Stimulated activated naive CD4-positive, alpha-beta T cell (primary cell): ENCODE results near the gene GABRR2.

Experiments used
- DNase-seq, 6 experiments: peaks; one replicate each; lab custom pipeline; 2025; lab: John Stamatoyannopoulos, UW

GABRR2 gene

GRCh38 chr6:89315249-89315885 lies at the start of gene GABRR2:
Gene GABRR2 (minus strand): TSS chr6:89315299. CDS start chr6:89315165, 134 bp downstream.
- no peak for DNase-seq

- DNase-seq = peak in 1 of 6 experiments; percentile 7
Measured at GRCh38 chr6:89364586-89364985, 49.5 kb upstream of the GABRR2 start.

DNA sequence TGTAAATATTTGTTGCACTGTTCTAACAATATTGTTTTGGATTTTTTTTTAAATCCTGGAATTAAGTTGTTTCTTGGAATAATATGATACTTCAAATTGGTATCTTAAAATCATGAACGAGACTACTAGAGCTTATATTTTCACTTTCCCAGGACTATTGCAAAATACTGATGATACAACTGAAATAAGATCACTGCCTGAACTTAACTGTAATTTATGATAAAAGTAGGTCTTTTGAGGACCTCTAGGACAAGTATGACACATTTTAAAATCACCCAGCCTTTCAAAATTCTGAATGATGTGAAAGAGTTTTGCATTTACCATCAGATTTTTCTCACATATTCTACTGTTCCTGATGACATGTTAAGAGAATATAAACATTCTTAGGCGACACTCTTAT lies 46.1 kb upstream of the GABRR2 start:
- no peak for DNase-seq

DNA sequence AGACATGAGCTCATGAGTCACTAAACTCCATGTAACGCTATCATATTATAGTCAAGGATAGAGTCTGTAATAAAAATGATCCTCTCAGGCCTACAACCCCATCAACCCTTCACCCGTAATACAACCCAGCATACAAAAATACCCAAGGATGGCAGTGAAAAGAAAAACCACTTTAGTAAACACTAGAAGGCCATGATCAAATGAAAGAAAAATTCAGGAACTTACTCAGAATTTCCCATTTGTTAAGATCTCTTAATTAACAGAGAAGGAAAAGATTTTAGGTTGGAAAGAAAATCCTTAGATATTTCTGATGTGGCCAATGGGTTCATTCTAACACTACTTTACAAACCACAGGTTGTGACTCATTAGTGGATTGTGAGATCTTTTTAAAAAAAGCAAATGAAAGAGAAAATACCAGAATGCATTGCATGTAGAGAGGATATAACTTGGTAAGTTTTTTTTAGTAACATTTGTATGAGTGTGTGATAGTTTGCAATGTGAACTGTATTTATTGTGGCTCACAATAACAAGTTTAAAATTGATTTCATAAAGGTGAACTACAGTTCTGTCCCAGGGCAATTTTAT lies 45.4 kb upstream of the GABRR2 start:
- no peak for DNase-seq

- no peak for DNase-seq
Measured at GRCh38 chr6:89359561-89359960, 44.5 kb upstream of the GABRR2 start.

GRCh38 chr6:89357390-89357789 lies 42.3 kb upstream of the GABRR2 start:
- DNase-seq = peak in 2 of 6 experiments; percentile 18 to 33

DNA sequence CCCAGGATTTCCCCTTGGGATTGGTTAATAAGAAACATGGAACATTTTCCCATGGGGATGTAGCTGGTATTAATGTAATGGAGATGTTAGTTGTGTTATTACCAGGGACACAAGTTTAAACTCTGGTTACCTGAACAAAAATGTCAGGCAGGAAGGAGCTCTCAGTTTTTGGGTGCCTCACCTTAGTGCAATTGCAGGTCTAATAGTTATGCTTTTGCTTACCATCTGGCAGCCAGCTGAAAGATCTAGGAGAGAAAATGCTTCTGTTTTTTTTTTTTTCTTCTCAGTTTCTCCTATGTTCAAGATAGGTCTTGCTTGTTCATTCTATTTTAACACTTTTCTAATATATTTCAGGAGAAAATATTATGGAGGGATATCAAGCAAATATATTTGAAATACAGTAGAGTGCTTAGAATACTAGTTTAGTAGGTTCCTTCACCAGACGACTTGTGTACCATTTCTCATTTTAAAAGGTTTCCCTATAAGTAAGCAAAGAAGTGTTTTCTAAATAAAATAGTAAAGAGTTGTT lies 41.6 kb upstream of the GABRR2 start:
- no peak for DNase-seq

- no peak for DNase-seq
Measured at GRCh38 chr6:89355511-89356194, 40.6 kb upstream of the GABRR2 start.

DNA sequence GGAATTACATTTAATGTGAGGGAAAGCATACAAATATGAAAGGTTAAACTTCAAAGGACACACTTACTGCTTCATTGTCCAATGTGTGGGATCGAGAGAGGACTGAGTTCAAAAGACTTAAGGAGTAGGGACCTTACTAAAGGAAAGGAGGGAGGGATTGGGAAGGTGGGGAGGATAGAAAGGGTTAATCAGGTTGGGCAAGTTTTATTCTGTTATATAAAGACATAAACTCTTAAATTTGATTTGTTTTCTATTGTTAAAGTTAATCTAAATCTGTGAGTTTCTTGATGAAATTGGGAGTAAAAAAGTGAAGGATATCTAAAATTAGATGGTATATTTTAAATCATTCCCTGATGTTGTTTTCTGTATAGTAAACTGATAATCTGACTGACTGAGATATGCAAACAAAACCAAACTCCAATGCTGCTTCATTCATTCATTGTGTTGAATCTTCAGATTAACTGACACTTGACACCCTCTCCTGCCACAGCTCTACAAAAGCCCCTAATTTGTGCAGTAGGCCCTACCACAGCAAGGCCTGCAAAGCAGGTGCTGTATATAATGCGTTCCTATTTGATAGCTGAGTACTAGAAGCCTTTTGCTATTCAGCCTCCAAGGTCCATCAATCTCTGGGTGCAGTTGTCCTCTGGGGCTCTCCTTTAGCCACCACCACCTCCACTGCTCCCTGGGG lies 38.7 kb upstream of the GABRR2 start:
- no peak for DNase-seq

DNA sequence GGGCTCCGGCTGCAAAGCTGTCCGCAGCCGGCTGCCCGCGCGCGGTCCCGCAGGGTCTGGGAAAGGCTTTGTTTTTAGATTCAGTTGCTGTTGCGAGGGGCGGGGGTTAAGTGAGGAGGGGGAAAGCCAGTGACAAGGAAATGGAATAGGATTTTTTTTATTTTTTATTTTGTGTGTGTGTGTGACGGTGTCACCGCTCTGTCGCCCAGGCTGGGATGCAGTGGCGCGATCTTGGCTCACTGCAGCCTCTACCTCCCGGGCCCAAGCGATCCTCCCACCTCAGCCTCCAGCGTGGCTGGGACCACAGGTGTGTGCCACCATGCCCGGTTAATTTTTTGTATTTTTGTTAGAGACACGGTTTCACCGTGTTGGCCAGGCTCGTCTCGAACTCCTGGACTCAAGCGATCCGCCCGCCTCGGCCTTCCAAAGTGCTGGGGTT lies 38.0 kb upstream of the GABRR2 start:
- peak in 2 of 6 experiments; percentile 57 to 70 for DNase-seq

DNA sequence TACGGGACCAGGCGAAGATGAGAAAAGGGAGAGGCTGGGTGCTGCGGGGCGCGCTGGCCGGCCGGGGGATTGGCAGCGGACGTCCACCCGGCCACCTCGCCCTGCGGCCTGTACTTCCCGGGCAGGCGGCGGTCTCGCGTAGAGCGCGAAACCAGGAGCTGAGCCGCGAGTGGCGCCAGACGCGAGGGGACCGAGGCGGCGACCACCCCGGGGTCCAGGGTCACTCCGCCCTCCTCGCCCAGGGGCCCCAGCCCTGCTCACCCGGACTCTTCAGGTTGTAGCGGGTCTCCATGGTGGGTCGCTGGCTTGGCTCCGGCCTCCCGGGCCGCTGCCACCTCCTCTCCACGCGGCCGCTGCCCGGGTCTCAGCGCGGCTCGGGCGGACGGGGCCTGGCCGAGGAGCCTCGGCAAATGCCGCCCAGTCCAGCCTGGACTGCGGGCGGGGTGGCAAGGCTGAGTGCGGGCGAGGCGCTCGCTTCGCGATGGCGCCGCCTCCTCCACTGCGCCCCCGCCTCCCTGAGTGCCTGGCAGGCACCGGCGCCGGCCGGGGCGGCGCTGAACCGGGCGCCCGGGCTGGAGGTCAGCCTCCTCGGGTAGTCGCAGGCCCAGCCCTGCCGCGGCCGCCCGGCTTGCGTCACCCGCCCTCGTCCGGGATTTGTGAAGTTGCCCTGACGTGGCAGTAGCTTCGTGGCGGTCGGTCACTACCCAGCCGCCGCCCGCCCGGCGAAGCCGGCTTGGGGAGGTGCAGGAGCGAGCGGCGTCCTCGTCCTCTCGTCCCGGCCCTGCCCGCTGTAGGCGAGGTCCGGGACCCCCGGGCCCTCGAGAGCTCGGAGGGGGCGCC lies 37.4 kb upstream of the GABRR2 start, which contains the start of gene UBE2J1:
TSS of gene UBE2J1 (minus strand) at position 445 of the 840 bp plus-strand sequence. CDS start at position 292, 153 bp downstream.
- peak; percentile 40 to 74 (median 64) for DNase-seq

DNA sequence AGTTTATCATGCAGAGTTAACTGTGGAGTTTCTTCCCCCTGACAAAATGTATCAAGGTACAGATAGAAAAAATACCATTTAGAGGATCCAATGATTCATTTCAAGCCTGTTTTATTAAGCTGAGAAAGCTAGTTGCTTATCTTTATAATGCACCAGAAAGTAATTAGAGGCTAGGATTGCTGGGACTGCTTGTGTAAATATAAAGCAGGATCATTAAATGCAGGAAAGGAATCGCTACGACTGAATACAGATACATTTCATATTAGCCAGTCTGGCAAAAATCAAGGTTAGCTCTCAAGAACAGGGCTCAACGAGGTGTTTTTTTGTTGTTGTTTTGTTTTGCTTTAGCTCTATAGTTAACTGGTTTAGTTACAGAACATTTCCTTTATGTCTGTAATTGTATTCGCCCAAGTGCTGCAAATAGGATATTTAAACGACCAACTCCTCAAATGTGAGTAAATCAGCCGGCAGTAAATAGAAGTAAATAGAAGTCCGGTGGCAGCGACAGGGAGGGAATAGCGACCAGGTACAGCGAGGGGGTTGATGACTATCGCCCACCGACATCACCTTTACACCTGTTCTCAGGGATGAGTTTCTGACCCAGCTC lies 36.7 kb upstream of the GABRR2 start:
- peak in 1 of 6 experiments; percentile 57 for DNase-seq

- peak in 3 of 6 experiments; percentile 7 to 48 (median 19) for DNase-seq
Measured at GRCh38 chr6:89350281-89350966, 35.3 kb upstream of the GABRR2 start.

GRCh38 chr6:89348372-89348771 lies 33.3 kb upstream of the GABRR2 start:
- no peak for DNase-seq

GRCh38 chr6:89347825-89348224 lies 32.7 kb upstream of the GABRR2 start:
- DNase-seq = no peak

DNA sequence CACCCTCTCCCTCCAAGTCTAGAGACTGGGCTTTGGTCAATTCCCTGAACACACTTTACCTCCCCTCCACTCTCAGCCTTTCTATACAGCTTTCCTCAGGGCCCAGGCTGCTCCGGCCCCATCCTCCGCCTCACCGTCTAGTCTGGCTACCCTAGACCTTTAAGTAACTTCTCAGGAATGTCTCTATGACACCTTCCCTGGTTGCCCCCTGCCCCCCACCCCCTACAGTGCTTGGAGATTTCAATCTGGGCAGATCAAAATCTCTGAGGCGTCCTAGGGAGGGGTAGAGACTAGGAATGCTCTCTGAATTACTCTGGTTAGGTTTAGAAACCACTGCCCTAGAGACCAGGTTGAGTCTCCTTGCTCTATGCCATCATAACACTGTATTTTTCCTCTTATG lies 31.3 kb upstream of the GABRR2 start:
- DNase-seq = no peak

GRCh38 chr6:89339565-89339964 lies 24.5 kb upstream of the GABRR2 start:
- DNase-seq = no peak

- no peak for DNase-seq
Measured at GRCh38 chr6:89335164-89335563, 20.1 kb upstream of the GABRR2 start.

DNA sequence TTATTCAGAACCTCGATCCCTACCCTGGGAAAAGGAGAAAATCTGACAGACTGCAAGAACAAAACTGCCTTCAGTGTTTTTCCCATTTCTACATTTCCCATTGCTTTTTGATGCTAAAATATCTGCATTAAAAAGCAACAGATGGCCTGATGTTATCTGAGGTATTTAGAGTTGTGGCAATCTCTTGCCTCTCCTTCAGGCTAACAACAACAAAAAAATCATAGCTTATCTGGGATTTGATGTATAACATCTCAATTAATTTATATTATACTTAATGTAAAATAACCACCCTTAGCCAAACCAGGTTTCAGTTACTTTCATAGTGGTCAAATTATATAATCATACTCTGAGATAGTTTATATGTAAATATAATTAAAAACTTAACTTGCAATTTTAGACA lies 15.8 kb upstream of the GABRR2 start:
- DNase-seq = no peak

DNA sequence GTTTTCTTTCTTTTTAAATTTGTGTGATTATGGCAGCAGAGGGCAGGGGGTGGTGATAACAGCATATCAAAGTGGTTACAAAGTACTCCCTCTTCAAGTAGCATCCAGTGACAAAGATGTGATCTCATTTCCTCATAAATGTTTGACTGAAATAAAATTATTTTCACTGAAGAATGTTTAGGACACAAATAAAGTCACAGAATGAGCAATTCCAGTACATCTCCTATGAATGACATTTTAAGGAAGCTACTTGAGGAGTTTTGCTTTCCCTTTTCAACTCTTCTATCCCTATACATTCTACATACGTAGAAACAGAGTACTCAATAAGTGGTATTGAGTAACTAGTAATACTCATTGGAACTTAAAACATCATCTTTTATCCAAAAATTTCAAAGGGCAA lies 13.9 kb upstream of the GABRR2 start:
- no peak for DNase-seq
